B cell (primary cell): ENCODE data around the gene BTRC.

Source experiments
- EZH2 ChIP-seq: IDR thresholded peaks from 2 replicates; pipeline ENCODE4 v1.6.1; 2012; ENCODE audit warnings: borderline replicate concordance, low read depth, mild to moderate bottlenecking, moderate library complexity, low read length; ENCODE audit not compliant: insufficient read depth, poor library complexity, severe bottlenecking
- TF ChIP-seq, protein P1 (sequence below): fragments of 200-600 bp; IDR thresholded peaks from one replicate; pipeline ENCODE4 v1.8.0; 2022; ENCODE audit warnings: antibody characterized with exemption, mild to moderate bottlenecking

GRCh38 chr10:101493782-101494281 lies 139.9 kb downstream of the BTRC start:
- TF ChIP-seq, protein P1, sequence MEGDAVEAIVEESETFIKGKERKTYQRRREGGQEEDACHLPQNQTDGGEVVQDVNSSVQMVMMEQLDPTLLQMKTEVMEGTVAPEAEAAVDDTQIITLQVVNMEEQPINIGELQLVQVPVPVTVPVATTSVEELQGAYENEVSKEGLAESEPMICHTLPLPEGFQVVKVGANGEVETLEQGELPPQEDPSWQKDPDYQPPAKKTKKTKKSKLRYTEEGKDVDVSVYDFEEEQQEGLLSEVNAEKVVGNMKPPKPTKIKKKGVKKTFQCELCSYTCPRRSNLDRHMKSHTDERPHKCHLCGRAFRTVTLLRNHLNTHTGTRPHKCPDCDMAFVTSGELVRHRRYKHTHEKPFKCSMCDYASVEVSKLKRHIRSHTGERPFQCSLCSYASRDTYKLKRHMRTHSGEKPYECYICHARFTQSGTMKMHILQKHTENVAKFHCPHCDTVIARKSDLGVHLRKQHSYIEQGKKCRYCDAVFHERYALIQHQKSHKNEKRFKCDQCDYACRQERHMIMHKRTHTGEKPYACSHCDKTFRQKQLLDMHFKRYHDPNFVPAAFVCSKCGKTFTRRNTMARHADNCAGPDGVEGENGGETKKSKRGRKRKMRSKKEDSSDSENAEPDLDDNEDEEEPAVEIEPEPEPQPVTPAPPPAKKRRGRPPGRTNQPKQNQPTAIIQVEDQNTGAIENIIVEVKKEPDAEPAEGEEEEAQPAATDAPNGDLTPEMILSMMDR, result no peak
- no peak for TF ChIP-seq EZH2
